Stimulated activated CD4-positive, alpha-beta T cell treated with anti-CD3 and anti-CD28 coated beads, Interleukin-4, amount 100 ng/mL, for 1 hour (primary cell): ENCODE measurements around the gene PIK3C2B.

Experiments
- DNase-seq: peaks from one replicate; pipeline ENCODE4 v3.0.0-alpha.2; 2020

PIK3C2B gene

DNA sequence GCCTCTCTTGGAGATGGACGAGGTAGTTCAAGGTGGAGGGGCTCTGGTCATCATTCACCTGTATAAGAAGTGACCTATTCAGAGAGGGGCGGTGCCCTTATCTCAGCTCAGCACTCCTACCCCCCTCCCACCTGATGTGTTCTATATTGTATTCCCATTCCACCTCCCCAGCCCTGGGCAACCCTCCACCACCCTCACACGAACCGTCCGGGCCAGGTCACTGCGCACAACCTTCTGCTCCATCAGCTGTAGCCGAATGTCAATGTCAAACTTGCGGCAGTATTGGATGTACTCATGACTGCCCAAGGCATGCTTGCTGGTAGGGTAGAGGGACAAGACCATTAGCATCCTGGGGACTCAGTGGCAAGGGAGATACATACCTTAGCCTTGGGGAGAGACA, 34.3 kb downstream of the PIK3C2B start:
- no peak for DNase-seq

DNA sequence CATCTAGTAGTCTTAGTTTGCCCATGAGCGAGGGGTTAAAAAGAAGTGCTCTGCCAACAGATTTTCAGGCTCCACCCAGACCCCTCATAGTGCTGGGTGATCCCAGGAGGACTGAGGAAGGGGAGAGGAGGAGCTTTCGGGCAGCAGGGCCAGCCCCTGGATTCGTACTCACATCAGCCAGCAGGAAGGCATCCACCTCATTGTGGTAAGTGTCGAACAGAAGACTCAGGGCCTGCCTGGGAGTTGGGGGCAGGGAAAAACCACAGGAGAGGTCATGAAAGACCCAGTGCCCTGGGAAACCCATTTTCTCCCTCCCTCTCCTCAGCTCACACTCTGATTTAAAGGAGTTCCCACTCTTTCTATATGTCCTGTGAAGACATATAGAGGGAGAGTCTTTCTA, 34.9 kb downstream of the PIK3C2B start:
- DNase-seq = no peak

- no peak for DNase-seq
Measured at GRCh38 chr1:204457666-204458065, 36.9 kb downstream of the PIK3C2B start.

GRCh38 chr1:204456826-204457442, 37.7 kb downstream of the PIK3C2B start:
- DNase-seq = no peak

GRCh38 chr1:204455831-204456145, 38.8 kb downstream of the PIK3C2B start:
- DNase-seq = no peak

DNA sequence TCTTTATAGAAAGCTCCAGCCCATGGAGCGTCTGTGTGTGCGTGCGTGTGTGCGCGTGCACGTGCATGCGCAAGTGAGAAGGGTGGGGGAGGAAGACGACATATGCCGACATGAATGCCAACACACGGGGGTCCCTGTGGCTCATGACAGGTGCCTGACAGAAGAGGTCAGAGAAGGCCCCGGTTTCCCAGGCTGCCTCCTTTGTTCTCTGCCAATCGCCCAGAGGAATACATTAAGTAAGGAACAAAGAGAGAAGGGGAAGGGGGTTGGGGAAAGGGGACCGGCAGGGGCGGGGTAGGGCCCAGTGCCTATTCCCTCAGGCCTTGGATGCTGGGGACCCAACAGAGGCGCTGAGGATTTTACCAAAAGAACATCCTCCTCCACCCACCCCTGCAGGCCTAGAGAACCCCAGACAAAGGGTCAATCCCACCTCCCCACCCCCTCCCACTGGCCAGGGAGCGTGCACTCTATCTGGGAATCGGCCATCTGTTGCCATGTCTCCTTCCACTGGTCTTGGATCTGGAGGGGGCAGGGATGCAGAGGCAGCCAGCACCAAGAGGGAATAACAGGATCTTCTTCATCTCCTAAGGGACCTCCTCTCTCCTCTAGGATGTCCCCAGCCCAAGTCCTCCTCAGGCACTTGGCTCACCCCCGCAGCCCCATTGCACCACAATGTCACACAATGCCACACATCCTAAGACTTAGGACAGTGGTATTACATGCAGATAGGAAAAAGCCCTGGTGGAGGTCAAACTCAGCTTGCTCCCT, 39.4 kb downstream of the PIK3C2B start:
- no peak for DNase-seq

- no peak for DNase-seq
Measured at GRCh38 chr1:204454476-204454875, 40.1 kb downstream of the PIK3C2B start.

DNA sequence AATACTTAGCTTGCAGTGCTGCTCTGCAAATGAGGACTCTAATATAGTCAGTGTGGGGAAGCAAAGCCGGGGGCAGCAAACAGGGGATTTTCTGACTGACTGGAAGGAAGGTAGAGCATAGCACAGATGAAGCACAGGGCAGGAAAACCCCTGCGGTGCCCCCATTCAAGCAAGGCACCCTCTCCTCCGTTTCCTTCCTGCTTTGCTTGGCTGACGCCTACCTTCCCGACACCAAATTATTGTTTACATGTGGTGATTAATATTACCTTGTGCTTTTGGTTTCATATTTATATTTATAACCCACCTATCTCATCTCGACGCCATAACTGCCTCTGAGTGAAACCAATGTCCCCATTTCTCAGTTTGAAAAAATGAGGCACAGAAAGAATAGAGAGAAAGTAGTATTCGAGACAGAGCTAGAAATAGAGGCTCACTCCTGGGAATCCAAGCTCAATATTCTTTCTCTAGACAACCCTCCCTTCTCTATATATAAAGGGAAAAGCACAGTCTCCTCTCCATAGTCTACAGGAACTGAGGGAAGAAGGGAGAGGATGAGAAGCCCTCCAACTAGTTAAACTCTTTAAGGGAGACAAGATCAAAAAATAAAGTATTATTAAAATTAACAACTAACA, 41.3 kb downstream of the PIK3C2B start:
- DNase-seq = peak; percentile 77

DNA sequence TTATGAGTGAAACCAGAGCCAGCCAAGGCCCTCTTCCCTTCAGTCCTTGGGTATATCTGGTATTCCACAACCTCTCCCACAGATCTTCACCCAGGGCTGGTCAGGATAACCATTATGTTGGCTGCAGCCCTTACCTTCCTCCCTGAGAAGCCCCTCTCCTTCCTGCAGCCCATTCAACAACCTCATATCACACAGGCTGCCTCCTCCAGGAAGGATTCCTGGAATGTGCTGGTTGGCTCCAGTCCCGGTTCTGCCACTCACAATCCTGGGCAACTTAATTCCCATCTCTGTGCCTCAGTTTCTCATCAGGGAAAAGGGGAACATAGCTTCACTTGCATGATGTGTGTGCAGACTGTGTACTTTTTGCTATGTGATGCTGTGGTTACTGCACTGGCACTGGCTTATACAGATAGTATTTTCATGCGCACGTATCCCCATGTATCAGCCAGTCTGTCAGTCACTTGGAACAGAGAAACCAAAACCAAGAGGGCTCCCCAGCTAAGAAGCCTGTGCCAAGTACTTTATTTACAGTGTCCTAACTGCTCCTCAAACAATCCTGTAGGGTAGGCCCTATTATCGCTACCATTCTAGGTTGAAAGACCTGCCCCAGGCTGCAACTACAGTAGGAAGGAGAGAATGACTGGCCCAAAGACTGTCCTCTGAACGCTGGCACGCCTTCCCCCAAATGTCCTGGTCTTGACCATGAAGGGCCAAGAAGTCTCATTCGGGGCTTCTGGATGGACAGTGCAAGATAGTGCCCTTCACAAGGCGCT, 43.1 kb downstream of the PIK3C2B start:
- no peak for DNase-seq

GRCh38 chr1:204450461-204451257, 43.9 kb downstream of the PIK3C2B start:
- no peak for DNase-seq

DNA sequence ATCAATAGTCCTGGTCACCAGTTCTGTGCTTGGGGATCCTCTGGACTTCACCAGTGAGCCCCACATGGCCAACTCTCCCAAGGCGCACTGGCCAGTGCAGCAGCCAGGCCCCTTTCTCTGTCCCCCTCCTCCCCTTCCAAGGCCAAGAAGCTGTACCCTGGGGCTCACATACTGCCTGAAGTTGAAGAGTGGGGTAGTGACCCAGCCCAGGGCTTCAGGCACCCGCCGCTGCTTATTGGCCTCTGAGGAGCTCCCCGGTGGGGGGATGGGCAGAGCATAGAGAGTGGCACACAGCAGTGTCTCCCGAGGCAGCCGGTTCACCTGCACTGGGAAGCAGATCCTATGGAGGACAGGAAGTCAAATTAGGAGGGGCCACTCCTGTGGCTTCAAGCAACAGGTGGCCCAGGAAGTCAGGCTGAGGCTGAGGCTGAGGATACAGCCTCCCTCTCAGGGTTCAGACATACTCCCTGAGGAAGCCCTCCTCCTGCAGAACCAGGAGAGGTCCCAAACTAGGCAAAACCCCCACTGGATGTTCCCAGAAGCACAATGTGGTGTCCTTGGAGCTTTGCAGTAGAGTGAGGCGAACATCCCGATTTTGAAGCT, 44.8 kb downstream of the PIK3C2B start:
- no peak for DNase-seq

DNA sequence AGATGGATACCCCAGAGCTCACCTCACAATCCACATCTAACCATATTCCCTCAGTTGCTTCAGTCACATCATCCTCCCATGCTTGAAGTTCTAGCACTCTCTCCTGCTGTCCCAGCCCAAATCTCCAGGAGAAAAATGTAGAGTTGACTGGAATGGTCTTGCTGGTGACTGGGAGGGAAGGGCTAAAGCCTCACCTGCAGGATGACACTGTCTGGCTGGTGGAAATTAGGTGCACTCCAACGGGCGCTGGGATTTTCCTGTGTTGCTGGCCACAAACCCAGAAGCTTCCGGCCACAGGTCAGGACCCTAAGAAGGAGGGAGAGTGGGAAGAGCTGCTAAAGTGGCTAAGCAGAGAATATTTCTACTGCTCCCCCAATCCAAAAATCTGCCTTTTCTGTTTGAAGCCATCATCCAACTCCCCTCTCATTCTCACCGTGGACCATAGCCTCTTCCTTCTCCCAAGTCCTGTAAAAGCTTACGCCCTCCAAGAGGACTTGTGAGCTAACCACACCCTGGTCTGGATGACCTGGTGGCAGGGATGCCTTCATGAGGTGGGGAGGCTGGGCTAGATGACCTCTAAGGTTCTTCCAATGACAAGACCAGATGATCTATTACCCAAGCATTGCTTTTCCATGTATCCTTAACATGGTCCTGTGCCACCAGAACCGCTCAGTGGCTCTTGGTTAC, 45.5 kb downstream of the PIK3C2B start:
- no peak for DNase-seq

DNA sequence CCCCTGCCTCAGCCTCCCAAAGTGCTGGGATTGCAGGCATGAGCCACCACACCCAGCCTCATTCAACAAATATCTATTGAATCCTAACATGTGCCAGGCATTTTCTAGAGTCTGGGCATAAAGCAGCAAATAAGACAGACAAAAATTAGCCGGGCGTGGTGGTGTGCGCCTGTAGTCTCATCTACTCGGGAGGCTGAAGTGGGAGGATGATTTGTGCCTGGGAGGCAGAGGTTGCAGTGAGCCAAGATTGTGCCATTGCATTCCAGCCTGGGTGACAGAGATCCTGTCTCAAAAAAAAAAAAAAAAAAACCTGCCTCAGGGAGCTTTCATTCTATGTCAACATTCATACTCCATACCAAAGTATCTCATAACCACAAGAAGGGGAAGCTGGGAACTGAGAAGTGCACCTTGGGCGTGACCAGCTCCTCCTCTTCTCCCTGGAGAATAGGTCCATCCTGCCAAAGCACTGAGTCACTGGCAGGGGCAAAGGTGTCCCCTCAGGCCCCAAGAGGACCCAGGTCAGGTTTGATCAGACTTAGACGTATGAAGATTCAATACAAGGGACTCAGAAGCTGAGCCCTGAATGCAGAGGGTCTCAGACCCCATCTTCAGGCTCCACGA, 46.2 kb downstream of the PIK3C2B start:
- no peak for DNase-seq

DNA sequence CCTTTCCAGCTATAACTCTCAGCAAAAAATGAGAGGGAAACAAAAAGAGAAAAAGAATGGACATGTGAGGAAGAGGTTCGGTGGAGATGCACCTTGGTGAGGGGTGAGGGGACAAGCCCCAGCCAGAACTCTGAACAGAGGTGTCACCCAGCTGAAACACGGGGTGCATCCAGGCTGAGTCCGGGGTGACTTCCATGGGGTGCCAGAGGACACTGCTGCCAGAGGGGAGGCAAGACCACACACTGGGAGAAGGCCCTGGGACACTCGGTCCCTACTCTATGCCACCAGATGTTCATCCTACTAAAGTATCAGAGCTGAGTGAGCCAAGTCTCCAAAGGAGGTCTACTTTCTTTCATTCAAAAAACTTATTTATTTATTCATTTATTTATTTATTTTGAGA, 46.9 kb downstream of the PIK3C2B start:
- DNase-seq = no peak

DNA sequence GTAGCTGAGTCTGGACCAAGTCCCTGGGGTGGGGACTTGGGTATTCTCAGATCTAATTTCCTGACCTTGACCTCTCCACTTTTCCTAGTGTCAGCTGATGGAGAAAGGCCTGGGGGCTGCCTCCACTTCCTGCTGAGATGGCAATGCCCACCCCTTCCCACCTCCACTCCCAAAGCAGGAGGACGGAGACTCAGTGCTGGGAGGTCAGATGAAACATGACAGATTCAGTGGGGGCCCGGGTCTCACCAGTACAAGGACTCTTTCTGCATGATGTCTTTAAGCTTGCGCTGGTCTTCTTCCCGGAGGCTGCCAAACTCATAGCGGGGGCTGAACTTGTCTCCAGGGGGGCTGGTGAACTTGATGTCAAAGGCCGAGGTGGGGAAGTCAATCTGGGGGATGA, 47.4 kb downstream of the PIK3C2B start:
- no peak for DNase-seq

DNA sequence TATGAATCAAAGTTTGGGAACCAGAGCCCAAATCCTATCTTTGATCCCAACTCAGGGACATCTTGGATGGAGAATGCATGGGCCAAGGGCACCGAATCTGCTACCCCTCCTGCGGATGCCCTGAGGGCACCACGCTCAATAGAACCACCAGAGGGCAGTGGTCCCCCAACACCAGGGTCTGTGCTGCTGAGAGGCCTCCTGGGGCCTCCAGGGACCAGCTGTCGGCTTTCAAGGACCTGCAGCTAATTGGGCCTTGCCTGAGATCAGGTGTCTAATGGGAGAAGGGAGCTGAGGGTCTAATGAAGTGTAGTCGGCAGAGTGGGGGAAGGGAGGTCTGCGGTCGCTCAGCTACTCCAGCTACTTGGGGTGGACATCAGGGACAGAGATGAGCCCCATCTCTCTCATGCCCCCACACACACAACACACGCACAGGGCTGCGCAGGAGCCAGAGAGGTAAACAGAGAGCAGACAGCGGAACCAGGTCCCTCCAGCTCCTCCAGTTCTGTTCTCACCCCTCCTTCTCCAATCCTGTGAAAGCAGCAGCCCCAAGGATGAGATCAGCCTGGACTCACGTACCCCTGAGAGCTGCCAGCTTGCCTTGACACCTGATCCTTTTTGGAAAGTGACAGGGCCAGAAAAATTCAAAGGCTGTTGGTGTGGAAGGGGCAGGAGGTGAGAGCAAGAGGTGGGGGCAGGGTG, 48.0 kb downstream of the PIK3C2B start:
- peak; percentile 77 for DNase-seq

GRCh38 chr1:204445860-204446412, 48.7 kb downstream of the PIK3C2B start:
- DNase-seq = peak; percentile 47
